HepG2 (cell line): Measurements from ENCODE around the gene C2. TPM values are rescaled to one million over a fixed set of nuclear protein-coding genes. Genes with fewer than 3 reads are reported as not detected.

Experiments
- ARHGAP35 ChIP-seq: sonication (generic); formaldehyde crosslinking; IDR thresholded peaks from 2 replicates; pipeline ENCODE4 v1.9.0; 2022; ENCODE audit warnings: mild to moderate bottlenecking, inconsistent platforms, moderate library complexity, missing genetic modification reagents, borderline replicate concordance
- ATRX ChIP-seq: sonication (generic); formaldehyde crosslinking; IDR thresholded peaks from 2 replicates; pipeline ENCODE4 v1.4.0; 2020; ENCODE audit warnings: missing genetic modification reagents, borderline replicate concordance
- FOXC1 ChIP-seq: sonication (generic); formaldehyde crosslinking; IDR thresholded peaks from 2 replicates; pipeline ENCODE4 v1.8.0; 2022; ENCODE audit warnings: mild to moderate bottlenecking, missing genetic modification reagents, borderline replicate concordance
- HNF4A ChIP-seq: sonication (generic); formaldehyde crosslinking; IDR thresholded peaks from 2 replicates; pipeline ENCODE4 v1.4.0; 2020; ENCODE audit warnings: missing genetic modification reagents
- LRRFIP1 ChIP-seq: sonication (generic); formaldehyde crosslinking; conservative IDR thresholded peaks from 2 replicates; pipeline ENCODE4 v1.4.0; 2020; ENCODE audit warnings: missing genetic modification reagents
- NCOR1 ChIP-seq: fragments of 200-600 bp; sonication (generic); IDR thresholded peaks from 2 replicates; pipeline ENCODE4 v1.7.0; 2017; ENCODE audit warnings: antibody characterized with exemption, low read length, borderline replicate concordance
- ZBTB33 ChIP-seq: sonication (generic); formaldehyde crosslinking; IDR thresholded peaks from 2 replicates; pipeline ENCODE4 v1.4.0; 2020; ENCODE audit warnings: missing genetic modification reagents
- ZBTB44 ChIP-seq: sonication (generic); formaldehyde crosslinking; IDR thresholded peaks from 2 replicates; pipeline ENCODE4 v1.4.0; 2020; ENCODE audit warnings: missing genetic modification reagents
- ZEB1 ChIP-seq: IDR thresholded peaks from 2 replicates; pipeline ENCODE4 v1.6.1; 2012; ENCODE audit warnings: mild to moderate bottlenecking, low read depth, inconsistent platforms; ENCODE audit not compliant: insufficient replicate concordance
- ZFP90 ChIP-seq: sonication (generic); formaldehyde crosslinking; IDR thresholded peaks from 2 replicates; pipeline ENCODE4 v1.8.0; 2022; ENCODE audit warnings: missing genetic modification reagents, mild to moderate bottlenecking, inconsistent platforms, borderline replicate concordance
- ZNF12 ChIP-seq: sonication (generic); formaldehyde crosslinking; IDR thresholded peaks from 2 replicates; pipeline ENCODE4 v1.5.0; 2020; ENCODE audit warnings: missing genetic modification reagents
- ZNF234 ChIP-seq: sonication (generic); formaldehyde crosslinking; conservative IDR thresholded peaks from 2 replicates; pipeline ENCODE4 v1.5.1; 2020; ENCODE audit warnings: mild to moderate bottlenecking, missing genetic modification reagents
- ZNF740 ChIP-seq: sonication (generic); formaldehyde crosslinking; IDR thresholded peaks from 2 replicates; pipeline ENCODE4 v1.4.0; 2020; ENCODE audit warnings: missing genetic modification reagents
- polyA plus RNA-seq, 8 experiments: library from polyadenylated mRNA; depleted of rRNA in 3 of 8; stranded (reverse) in 7 of 8; unstranded in 1 of 8; fragments of >200 nt; fragmentation: Illumina TruSeq in 4 of 8; extraction: Trizol in 4 of 8; gene quantifications; 2 replicates each; pipeline versions ENCODE4 v1.2.1 to v1.2.3, GENCODE V29; 2011 to 2016; ENCODE audit warnings: low read depth in 4 of 8, missing spikeins in 1 of 8, mixed read lengths in 1 of 8; ENCODE audit not compliant: insufficient read depth in 1 of 8
- total RNA-seq, 5 experiments: library from RNA; depleted of rRNA; stranded (reverse); fragments of >200 nt; fragmentation: Illumina TruSeq; extraction: Trizol; gene quantifications; 2 replicates each; pipeline ENCODE4 v1.2.3, GENCODE V29; 2016; ENCODE audit warnings: low read depth in 1 of 5
- TF ChIP-seq, protein P1 (sequence below): sonication (generic); formaldehyde crosslinking; IDR thresholded peaks from 2 replicates; pipeline ENCODE4 v1.4.0; 2020; ENCODE audit warnings: low read depth, mild to moderate bottlenecking, missing genetic modification reagents
- TF ChIP-seq, protein P2 (sequence below): sonication (generic); formaldehyde crosslinking; IDR thresholded peaks from 2 replicates; pipeline ENCODE4 v1.5.1; 2020; ENCODE audit warnings: mild to moderate bottlenecking, missing genetic modification reagents, moderate library complexity
- TF ChIP-seq, protein P3 (sequence below): sonication (generic); formaldehyde crosslinking; IDR thresholded peaks from 2 replicates; pipeline ENCODE4 v1.5.0; 2020; ENCODE audit warnings: missing genetic modification reagents, mild to moderate bottlenecking, borderline replicate concordance

The C2 gene
- total and polyA plus RNA-seq, 2 of the 13 experiments (the other 11 are each of a cell fraction or from before 2014, with no cell fraction given), result 165 to 307 TPM

DNA sequence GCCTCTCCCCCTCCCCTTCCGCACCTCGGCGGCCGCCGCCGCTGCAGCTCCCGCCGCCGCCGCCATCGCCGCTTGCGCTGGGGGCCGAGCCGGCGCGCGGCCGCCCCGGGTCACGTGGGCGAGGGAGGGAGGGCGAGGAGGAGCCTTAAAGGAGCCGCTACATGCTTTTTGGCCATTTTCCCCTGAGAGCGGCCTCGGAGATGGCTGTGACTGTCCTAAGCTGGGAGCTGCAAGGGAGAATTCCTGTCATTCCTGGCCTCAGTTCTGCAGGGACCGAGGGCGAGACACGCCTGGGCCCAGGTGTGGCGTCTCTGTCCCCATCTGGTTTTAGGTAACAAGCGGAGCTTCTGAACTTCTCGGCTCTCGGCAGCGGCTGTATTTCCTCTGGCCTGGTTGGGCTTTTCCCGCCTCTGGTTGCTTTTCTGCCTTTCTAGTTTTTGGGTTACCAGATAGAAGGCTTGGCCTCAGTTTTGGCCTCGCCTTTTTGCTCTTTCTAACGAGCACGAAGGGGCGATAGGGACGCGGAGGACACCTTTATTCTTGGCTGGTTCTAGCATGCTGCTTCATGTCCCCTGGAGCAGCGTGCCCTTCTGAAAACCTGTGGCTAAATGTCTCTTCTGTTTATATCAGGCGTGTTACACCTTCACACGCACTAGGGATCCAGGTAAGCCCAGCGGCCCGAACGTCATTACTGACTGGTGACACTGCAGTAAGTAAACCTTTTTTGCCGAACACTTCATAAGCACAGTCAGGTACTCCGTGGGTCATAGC lies 29.7 kb upstream of the C2 start, which contains the start of gene EHMT2 (continued):
- TF ChIP-seq, protein P1, sequence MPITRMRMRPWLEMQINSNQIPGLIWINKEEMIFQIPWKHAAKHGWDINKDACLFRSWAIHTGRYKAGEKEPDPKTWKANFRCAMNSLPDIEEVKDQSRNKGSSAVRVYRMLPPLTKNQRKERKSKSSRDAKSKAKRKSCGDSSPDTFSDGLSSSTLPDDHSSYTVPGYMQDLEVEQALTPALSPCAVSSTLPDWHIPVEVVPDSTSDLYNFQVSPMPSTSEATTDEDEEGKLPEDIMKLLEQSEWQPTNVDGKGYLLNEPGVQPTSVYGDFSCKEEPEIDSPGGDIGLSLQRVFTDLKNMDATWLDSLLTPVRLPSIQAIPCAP (CRISPR knock-in tag), result no peak
- TF ChIP-seq ZBTB44 (CRISPR knock-in tag) (no peak), HNF4A (CRISPR knock-in tag) (no peak), FOXC1 (CRISPR knock-in tag) (peak; percentile 57; the same call in 1 of the 2 replicates), ATRX (CRISPR knock-in tag) (no peak), ZNF12 (CRISPR knock-in tag) (no peak), NCOR1 (no peak), LRRFIP1 (CRISPR knock-in tag) (no peak), ZNF740 (CRISPR knock-in tag) (0 out of 2 replicates have a peak, but pooled peaks have one; percentile 9), ZFP90 (no peak; the same call in 1 of the 2 replicates), ZBTB33 (CRISPR knock-in tag) (no peak; the same call in 1 of the 2 replicates), ZEB1 (peak; percentile 13), ARHGAP35 (CRISPR knock-in tag) (no peak), ZNF234 (no peak)
- TF ChIP-seq, protein P2, sequence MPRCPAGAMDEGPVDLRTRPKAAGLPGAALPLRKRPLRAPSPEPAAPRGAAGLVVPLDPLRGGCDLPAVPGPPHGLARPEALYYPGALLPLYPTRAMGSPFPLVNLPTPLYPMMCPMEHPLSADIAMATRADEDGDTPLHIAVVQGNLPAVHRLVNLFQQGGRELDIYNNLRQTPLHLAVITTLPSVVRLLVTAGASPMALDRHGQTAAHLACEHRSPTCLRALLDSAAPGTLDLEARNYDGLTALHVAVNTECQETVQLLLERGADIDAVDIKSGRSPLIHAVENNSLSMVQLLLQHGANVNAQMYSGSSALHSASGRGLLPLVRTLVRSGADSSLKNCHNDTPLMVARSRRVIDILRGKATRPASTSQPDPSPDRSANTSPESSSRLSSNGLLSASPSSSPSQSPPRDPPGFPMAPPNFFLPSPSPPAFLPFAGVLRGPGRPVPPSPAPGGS (CRISPR knock-in tag), result no peak
- TF ChIP-seq, protein P3, sequence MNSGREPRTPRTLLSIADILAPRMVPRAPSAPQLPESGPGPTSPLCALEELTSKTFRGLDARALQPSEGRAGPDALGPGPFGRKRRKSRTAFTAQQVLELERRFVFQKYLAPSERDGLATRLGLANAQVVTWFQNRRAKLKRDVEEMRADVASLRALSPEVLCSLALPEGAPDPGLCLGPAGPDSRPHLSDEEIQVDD (CRISPR knock-in tag), result no peak
